A549 (cell line): ENCODE data around the gene LDLRAD4.

ENCODE experiments used
- EP300 ChIP-seq, 2 experiments: fragments of >200 bp; sonication (Bioruptor Twin); formaldehyde crosslinking; IDR thresholded peaks; 2 replicates in 1 of 2; 3 replicates in 1 of 2; pipeline ENCODE4 v1.6.1; 2016 to 2017
- NPAS2 ChIP-seq: fragments of 250-450 bp; sonication (Bioruptor Pico); IDR thresholded peaks from 2 replicates; pipeline ENCODE4 v1.8.0; 2022; ENCODE audit warnings: mild to moderate bottlenecking, moderate library complexity, borderline replicate concordance
- NR3C1 ChIP-seq: fragments of >200 bp; sonication (Bioruptor Twin); formaldehyde crosslinking; IDR thresholded peaks from 3 replicates; pipeline ENCODE4 v1.6.1; 2017
- TF ChIP-seq, protein P1 (sequence below): fragments of >200 bp; sonication (Bioruptor Twin); formaldehyde crosslinking; IDR thresholded peaks from 3 replicates; pipeline ENCODE4 v1.5.1; 2016
- TF ChIP-seq, protein P2 (sequence below): fragments of 200-600 bp; sonication (generic); IDR thresholded peaks from 2 replicates; pipeline ENCODE4 v1.6.1; 2016; ENCODE audit warnings: antibody characterized with exemption, mild to moderate bottlenecking, moderate library complexity
- TF ChIP-seq, protein P3 (sequence below): IDR thresholded peaks from 2 replicates; pipeline ENCODE4 v1.6.1; 2012

DNA sequence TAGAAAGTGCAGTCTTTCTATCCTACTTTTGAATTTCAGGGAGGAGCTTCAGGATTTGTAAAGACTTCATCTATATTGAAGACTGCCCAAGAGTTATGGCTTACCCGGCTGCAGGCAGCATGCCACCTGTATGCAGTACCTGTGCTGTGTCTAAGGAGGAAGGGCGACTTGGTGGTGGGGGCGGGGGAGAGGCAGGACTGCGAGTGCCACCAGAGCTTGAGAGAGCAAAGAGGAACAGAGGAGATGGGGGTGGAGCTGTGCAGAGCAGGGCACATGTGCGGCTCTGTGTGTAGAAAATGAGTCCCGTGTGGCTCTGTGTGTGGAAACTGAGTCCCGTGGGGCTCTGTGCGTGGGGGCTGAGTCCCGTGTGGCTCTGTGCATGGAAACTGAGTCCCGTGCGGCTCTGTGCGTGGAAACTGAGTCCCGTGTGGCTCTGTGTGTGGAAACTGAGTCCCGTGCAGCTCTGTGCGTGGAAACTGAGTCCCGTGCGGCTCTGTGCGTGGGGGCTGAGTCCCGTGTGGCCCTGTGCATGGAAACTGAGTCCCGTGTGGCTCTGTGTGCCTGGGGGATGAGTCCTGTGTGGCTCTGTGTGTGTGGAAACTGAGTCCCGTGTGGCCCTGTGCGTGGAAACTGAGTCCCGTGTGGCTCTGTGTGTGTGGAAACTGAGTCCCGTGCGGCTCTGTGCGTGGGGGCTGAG is 43.2 kb downstream of the LDLRAD4 start:
- TF ChIP-seq, protein P1, sequence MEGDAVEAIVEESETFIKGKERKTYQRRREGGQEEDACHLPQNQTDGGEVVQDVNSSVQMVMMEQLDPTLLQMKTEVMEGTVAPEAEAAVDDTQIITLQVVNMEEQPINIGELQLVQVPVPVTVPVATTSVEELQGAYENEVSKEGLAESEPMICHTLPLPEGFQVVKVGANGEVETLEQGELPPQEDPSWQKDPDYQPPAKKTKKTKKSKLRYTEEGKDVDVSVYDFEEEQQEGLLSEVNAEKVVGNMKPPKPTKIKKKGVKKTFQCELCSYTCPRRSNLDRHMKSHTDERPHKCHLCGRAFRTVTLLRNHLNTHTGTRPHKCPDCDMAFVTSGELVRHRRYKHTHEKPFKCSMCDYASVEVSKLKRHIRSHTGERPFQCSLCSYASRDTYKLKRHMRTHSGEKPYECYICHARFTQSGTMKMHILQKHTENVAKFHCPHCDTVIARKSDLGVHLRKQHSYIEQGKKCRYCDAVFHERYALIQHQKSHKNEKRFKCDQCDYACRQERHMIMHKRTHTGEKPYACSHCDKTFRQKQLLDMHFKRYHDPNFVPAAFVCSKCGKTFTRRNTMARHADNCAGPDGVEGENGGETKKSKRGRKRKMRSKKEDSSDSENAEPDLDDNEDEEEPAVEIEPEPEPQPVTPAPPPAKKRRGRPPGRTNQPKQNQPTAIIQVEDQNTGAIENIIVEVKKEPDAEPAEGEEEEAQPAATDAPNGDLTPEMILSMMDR, result no peak
- TF ChIP-seq NR3C1 (no peak), EP300 (IDR thresholded peaks at IDR 0.05) (no peak), NPAS2 (CRISPR knock-in tag) (no peak)
- TF ChIP-seq, protein P2, sequence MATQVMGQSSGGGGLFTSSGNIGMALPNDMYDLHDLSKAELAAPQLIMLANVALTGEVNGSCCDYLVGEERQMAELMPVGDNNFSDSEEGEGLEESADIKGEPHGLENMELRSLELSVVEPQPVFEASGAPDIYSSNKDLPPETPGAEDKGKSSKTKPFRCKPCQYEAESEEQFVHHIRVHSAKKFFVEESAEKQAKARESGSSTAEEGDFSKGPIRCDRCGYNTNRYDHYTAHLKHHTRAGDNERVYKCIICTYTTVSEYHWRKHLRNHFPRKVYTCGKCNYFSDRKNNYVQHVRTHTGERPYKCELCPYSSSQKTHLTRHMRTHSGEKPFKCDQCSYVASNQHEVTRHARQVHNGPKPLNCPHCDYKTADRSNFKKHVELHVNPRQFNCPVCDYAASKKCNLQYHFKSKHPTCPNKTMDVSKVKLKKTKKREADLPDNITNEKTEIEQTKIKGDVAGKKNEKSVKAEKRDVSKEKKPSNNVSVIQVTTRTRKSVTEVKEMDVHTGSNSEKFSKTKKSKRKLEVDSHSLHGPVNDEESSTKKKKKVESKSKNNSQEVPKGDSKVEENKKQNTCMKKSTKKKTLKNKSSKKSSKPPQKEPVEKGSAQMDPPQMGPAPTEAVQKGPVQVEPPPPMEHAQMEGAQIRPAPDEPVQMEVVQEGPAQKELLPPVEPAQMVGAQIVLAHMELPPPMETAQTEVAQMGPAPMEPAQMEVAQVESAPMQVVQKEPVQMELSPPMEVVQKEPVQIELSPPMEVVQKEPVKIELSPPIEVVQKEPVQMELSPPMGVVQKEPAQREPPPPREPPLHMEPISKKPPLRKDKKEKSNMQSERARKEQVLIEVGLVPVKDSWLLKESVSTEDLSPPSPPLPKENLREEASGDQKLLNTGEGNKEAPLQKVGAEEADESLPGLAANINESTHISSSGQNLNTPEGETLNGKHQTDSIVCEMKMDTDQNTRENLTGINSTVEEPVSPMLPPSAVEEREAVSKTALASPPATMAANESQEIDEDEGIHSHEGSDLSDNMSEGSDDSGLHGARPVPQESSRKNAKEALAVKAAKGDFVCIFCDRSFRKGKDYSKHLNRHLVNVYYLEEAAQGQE, result no peak
- TF ChIP-seq, protein P3, sequence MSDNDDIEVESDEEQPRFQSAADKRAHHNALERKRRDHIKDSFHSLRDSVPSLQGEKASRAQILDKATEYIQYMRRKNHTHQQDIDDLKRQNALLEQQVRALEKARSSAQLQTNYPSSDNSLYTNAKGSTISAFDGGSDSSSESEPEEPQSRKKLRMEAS, result no peak
